Embryonic facial prominence (tissue), 1 donor: ENCODE measurements around the gene WHAMM.
"Not testable (repeated sequence)": the region's sequence is repeated elsewhere in the genome, so short reads cannot be mapped to it uniquely, and the experiment has no call there.

Experiments used
- DNase-seq: peaks from one replicate; pipeline ENCODE4 v3.0.0-alpha.2; 2016; ENCODE audit errors: extremely low spot score

WHAMM gene

DNA sequence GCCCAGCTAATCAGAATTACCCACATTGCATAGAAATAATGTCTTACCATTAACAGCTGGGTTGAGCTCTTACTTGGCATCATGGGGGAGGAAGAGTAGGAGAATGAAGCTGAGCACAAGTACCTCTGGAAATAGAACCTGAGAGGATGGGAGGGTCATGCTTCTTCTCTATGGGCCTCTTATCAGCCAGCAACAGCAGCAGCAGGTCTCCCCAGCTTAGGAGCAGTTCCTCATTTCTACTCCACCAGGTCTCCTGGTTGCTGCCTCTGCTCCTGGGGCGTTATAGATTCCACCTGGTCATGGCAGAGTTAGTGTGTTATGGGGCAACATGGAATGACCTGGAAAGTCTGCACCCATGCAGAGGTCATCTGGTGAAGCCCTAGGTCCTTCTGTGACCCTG is 6.9 kb upstream of the WHAMM start:
- DNase-seq = no peak

DNA sequence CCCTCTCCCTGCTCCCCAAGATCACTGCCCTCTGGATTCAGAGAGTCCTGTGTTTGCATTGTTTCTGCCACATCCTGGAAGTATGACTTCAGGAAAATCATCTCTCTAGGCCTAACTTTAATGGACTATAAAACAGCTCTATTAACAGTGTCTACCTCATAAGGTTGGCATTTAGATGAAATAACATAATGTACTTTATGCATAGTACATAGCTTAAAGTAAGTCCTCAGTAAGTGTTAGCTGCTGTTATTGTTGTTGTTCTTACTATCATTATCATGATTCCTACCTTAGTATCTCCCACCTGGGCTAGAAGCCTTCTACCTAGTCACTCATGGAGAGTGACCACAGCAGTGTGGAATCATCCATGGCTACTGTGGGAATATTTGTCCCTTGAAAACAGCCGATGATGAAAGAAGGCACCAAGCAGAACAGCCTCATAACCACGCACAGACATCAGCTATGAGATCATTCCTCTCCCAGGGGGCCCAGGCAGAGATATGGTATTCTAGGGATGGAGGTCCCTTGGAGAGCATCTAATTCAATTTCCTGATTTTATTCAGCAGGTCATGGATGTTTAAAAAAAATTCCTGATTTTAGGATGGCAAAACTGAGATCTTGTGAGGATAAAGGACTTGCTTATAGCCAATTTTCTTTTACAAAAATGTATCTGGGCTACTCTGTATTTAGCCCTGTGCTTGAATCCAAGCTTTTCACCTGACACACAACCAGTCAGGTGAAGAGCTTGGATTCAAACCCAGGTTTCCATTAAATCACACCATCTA is 5.4 kb upstream of the WHAMM start:
- DNase-seq = no peak

GRCh38 chr15:82804575-82804949 is 4.9 kb upstream of the WHAMM start:
- DNase-seq = no peak

DNA sequence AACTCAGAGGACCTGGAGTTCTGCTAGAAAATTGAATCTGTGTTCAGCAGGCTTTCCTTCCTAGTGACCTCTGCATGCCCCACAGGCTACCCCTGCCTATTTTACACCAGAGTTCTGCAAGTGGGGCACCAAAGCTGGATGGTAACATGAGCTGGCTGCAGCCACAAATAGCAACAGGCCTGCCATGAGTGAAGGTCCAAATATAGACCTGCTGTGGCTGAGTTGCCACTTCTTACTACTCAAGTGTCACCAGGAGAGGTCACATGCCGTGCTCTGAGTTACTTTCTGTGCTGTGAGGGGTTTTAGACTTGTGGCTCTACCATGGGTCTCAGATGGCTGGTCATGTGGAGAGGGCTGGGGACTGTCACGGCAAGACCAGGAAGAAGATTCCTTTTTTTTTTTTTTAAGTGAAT is 3.4 kb upstream of the WHAMM start, which contains the start of gene FSD2:
FSD2 (minus strand) TSS at position 76 of the 413 bp plus-strand sequence. CDS start 18,679 bp downstream, outside the sequence.
- no peak for DNase-seq

DNA sequence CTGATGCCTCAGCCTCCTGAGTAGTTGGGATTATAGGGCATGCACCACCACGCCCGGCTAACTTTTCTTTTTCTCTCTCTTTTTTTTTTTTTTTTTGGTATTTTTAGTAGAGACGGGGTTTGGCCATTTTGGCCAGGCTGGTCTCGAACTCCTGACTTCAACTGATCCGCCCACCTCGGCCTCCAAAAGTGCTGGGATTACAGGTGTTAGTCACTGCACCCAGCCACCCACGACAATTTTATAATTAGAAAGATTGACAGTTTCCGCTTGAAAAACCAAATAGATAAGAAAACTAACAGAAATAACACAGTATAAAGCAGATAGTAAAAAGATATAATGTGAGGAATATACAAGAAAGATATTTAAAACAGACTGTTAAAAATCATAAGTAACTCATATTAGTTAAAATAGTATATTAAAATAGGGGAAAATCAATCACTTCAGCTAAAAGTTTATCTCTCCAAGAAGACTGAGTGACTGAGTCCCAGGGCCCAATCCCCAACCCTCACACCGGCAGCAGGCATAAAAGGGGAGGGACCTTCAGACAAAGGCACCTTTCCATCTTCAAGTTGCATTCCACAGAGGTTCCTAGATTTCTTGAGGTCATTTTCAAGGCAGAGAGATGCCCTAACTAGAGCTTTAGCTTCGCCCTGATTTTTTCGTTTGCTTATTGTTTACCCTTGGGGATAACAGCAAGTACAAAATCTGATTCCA is 1.4 kb upstream of the WHAMM start:
- no peak for DNase-seq

DNA sequence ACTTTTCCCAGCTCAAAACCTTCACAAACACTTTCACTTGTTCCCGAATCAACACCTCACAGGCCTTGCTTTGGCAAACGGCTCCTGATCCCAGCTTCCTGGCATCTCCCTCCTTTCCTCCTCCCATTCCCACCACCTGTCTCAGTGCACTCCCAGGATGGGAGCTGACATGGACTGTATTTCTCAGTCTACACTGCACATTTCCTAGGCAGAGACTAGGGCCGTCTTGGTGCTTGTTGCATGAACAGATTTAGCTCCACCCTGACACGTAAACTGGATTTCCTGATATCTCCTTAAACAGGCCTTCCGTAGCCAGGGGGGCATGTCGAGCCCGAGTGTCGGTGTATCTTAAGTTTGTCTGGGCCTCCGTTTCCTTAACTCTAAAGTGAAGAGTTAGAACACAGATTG is 790 bp upstream of the WHAMM start:
- no peak for DNase-seq

- DNase-seq = no peak
These were observed 847 bp downstream of the WHAMM start for GRCh38 chr15:82810061-82810889.

GRCh38 chr15:82810890-82811426 is 1.5 kb downstream of the WHAMM start:
- no peak for DNase-seq

GRCh38 chr15:82812994-82813393 is 3.6 kb downstream of the WHAMM start:
- DNase-seq = no peak

- DNase-seq = no peak
These were observed 10.7 kb downstream of the WHAMM start for GRCh38 chr15:82820128-82820527.

- DNase-seq = not testable (repeated sequence)
These were observed 12.0 kb downstream of the WHAMM start for GRCh38 chr15:82821396-82821795.

GRCh38 chr15:82821851-82822250 is 12.4 kb downstream of the WHAMM start:
- not testable (repeated sequence) for DNase-seq

DNA sequence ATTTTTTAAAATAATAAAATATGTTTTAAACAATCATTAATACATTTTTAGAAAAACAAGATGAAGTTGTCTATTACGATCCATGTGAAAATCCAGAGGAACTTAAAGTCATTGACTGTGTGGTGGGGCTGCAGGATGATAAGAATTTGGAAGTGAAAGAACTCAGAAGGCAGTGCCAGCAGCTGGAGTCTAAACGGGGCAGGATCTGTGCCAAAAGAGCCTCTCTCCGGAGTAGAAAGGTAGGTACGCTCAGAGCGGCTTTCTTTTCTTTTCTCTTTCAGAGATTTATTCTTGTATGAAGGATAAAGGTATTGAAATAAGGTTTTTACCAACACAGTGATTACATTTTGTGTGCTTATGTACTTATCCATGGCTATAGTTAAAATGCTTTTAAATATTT is 13.6 kb downstream of the WHAMM start:
- DNase-seq = no peak

- DNase-seq = no peak
These were observed 18.6 kb downstream of the WHAMM start for GRCh38 chr15:82828075-82828474.

GRCh38 chr15:82829234-82829633 is 19.8 kb downstream of the WHAMM start:
- no peak for DNase-seq

GRCh38 chr15:82830427-82831173 is 21.2 kb downstream of the WHAMM start:
- no peak for DNase-seq

- DNase-seq = no peak
These were observed 22.6 kb downstream of the WHAMM start for GRCh38 chr15:82831894-82832600.

DNA sequence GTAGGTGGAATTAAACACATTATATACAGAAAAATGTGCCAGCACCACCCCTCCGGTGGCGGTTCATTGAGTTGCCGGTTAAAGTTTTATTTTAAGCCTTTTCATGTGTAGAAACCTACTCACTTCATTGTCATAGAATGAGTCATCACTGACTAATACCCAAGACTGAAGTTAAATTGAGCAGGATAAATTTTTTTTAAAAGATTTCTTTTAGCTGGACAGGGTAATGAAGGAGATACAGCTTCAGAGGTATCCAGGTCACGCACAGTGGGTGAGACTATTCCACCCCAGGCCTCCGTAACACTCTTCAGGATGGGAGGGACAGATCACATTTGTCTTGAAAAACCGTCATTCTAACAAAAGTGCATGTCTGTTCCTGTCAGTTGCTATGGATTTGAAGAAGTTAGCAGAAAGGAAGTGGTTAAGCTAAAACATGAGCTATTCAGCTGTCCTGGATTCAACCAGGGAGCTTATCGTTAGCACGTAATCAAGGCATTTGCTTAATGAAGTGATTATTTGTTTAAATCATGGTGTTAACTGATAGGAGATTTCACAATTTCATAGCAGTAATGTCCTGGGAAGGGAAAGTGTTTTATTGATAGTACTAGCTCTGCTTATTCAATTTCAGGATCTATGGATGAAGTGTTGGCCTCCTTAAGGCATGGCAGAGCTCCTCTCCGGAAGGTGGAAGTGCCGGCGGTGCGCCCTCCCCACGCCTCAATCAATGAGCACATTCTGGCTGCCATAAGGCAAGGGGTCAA is 23.4 kb downstream of the WHAMM start:
- no peak for DNase-seq

DNA sequence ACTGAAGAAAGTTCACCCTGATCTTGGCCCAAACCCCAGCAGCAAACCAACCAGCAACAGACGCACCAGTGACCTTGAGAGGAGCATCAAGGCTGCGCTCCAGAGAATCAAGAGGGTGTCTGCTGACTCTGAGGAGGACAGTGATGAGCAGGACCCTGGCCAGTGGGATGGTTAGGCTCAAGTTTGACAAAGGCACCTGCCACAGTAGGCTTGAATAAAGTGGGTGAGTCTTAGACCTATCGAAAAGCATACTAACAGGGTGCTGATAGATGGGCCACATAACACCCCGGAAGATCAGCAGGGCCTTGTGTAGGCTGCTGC is 23.9 kb downstream of the WHAMM start:
- no peak for DNase-seq

DNA sequence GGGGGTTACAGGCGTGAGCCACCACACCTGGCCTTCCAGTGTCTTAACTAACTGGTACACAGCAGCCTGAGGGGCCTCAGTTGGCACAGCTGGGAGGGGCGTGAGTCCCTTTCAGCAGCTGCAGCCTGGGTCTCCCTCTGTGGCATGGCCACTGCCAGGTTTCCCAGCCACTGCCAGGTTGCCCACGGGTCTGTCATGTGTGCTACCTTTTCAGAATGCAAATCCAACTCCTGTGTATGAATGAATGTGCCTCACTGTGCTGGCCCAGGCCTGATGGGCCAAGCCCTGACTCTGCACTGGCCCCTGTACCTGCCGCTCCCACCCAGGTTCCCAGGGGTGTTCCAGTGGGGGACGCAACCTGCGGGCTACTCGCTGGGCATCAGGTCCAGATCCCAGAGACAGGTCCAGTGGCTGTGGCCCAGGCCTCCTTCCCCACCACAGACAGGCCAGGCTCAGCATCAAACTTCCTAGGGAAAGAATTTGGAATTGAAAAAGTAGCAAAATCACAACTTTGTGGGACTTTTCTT is 26.0 kb downstream of the WHAMM start:
- no peak for DNase-seq
